IMR-90 (cell line): ENCODE data around the gene CTSC. TPM values are rescaled to one million over a fixed set of nuclear protein-coding genes. Genes with fewer than 3 reads are reported as not detected.
A peak's percentile ranks its signal among the peaks of the same experiment; 100 is the strongest.

ENCODE experiments used
- ATAC-seq: fragments of 200-7000 bp; cut with Tn5 transposase; 2 replicates; pipeline ENCODE4 v1.9.1; 2020; ENCODE audit warnings: low read depth, mild to moderate bottlenecking, moderate library complexity
- BruUV-seq: library from RNA; stranded (reverse); fragments of 400-500 nt; replicated peaks from 2 replicates; lab custom pipeline; 2021; lab: Mats Ljungman, UMichigan
- CTCF ChIA-PET: fragments of 300-600 bp; formaldehyde crosslinking; extraction: SDS; loops from one replicate; lab custom pipeline; 2021; ENCODE audit warnings: antibody characterized with exemption; lab: Yijun Ruan, JAX
- POLR2A ChIA-PET: fragments of 300-600 bp; sonication (Branson Sonifier 250); formaldehyde crosslinking; loops from one replicate; lab custom pipeline; 2022; ENCODE audit warnings: antibody characterized with exemption; ENCODE audit not compliant: unreplicated experiment; lab: Charles Lee
- DNase-seq: peaks from one replicate; pipeline ENCODE4 v3.0.0; 2013
- H2AFZ ChIP-seq: replicated peaks from 2 replicates; pipeline ENCODE3; 2013; ENCODE audit warnings: low read length, mild to moderate bottlenecking; ENCODE audit not compliant: poor library complexity
- H2AK5ac ChIP-seq: 2 replicates; pipeline ENCODE4 v1.6.1; 2013; ENCODE audit warnings: low read depth, low read length, inconsistent platforms
- H2AK9ac ChIP-seq: replicated peaks from 2 replicates; pipeline ENCODE3; 2013; ENCODE audit warnings: mild to moderate bottlenecking, low read depth, low read length, moderate library complexity; ENCODE audit not compliant: poor library complexity
- H2BK120ac ChIP-seq: 2 replicates; pipeline ENCODE4 v1.6.1; 2013; ENCODE audit warnings: low read depth, low read length, inconsistent platforms
- H2BK15ac ChIP-seq: 3 replicates; pipeline ENCODE4 v1.6.1; 2013; ENCODE audit warnings: low read depth, low read length, inconsistent platforms
- H2BK20ac ChIP-seq: 2 replicates; pipeline ENCODE4 v1.6.1; 2013; ENCODE audit warnings: low read depth, mild to moderate bottlenecking, inconsistent platforms, low read length, moderate library complexity
- H2BK5ac ChIP-seq: 2 replicates; pipeline ENCODE4 v1.6.1; 2013; ENCODE audit warnings: mild to moderate bottlenecking, low read depth, low read length, inconsistent platforms; ENCODE audit not compliant: poor library complexity, severe bottlenecking
- H3K14ac ChIP-seq: replicated peaks from 2 replicates; pipeline ENCODE4 v1.6.1; 2013; ENCODE audit warnings: low read depth, low read length, inconsistent platforms
- H3K18ac ChIP-seq: 2 replicates; pipeline ENCODE4 v1.6.1; 2013; ENCODE audit warnings: low read depth, low read length, control low read depth
- H3K23ac ChIP-seq: 2 replicates; pipeline ENCODE4 v1.6.1; 2013; ENCODE audit warnings: low read depth, low read length, inconsistent platforms
- H3K27ac ChIP-seq: 2 replicates; pipeline ENCODE4 v1.5.1; 2013; ENCODE audit warnings: mild to moderate bottlenecking, control low read depth, low read length; ENCODE audit not compliant: insufficient read depth
- H3K27me3 ChIP-seq: 2 replicates; pipeline ENCODE4 v1.6.1; 2013; ENCODE audit warnings: low read length; ENCODE audit not compliant: control insufficient read depth, insufficient read depth
- H3K36me3 ChIP-seq: 2 replicates; pipeline ENCODE4 v1.6.1; 2013; ENCODE audit warnings: low read length, mixed read lengths; ENCODE audit not compliant: control insufficient read depth, insufficient read depth
- H3K4ac ChIP-seq: 2 replicates; pipeline ENCODE4 v1.6.1; 2013; ENCODE audit warnings: low read depth, low read length, inconsistent platforms
- H3K4me1 ChIP-seq: 2 replicates; pipeline ENCODE4 v1.6.1; 2013; ENCODE audit warnings: low read length, mixed read lengths; ENCODE audit not compliant: control insufficient read depth, insufficient read depth
- H3K4me2 ChIP-seq: 2 replicates; pipeline ENCODE4 v1.6.1; 2013; ENCODE audit warnings: low read depth, mild to moderate bottlenecking, control low read depth, low read length, moderate library complexity
- H3K4me3 ChIP-seq: 2 replicates; pipeline ENCODE4 v1.5.1; 2013; ENCODE audit warnings: low read depth, mild to moderate bottlenecking, control low read depth, low read length, moderate library complexity; ENCODE audit not compliant: insufficient read depth
- H3K56ac ChIP-seq: 2 replicates; pipeline ENCODE4 v1.6.1; 2013; ENCODE audit warnings: low read length, inconsistent platforms; ENCODE audit not compliant: insufficient read depth; ENCODE audit errors: extremely low read depth
- H3K79me1 ChIP-seq, 2 experiments: 2 replicates each; pipeline ENCODE4 v1.6.1; 2013; ENCODE audit warnings: low read length in 2 of 2, inconsistent platforms in 1 of 2, low read depth in 1 of 2
- H3K9ac ChIP-seq: 2 replicates; pipeline ENCODE4 v1.6.1; 2013; ENCODE audit warnings: low read depth, low read length, control low read depth
- H3K9me1 ChIP-seq: 2 replicates; pipeline ENCODE4 v1.6.1; 2013; ENCODE audit warnings: low read length, inconsistent platforms; ENCODE audit not compliant: insufficient read depth
- H3K9me3 ChIP-seq: 2 replicates; pipeline ENCODE4 v1.6.1; 2013; ENCODE audit warnings: low read length; ENCODE audit not compliant: control insufficient read depth, insufficient read depth
- H4K20me1 ChIP-seq: 2 replicates; pipeline ENCODE4 v1.6.1; 2013; ENCODE audit warnings: low read length, inconsistent platforms; ENCODE audit not compliant: insufficient read depth
- H4K5ac ChIP-seq: 2 replicates; pipeline ENCODE4 v1.6.1; 2013; ENCODE audit warnings: mild to moderate bottlenecking, low read depth, low read length, control low read depth
- H4K8ac ChIP-seq, 2 experiments: 2 replicates each; pipeline ENCODE4 v1.6.1; 2013; ENCODE audit warnings: low read depth in 2 of 2, low read length in 2 of 2, control low read depth in 1 of 2, inconsistent platforms in 1 of 2
- H4K91ac ChIP-seq: 2 replicates; pipeline ENCODE4 v1.6.1; 2013; ENCODE audit warnings: low read depth, low read length, inconsistent platforms; ENCODE audit not compliant: insufficient read depth
- BHLHE40 ChIP-seq: fragments of 150-350 bp; IDR thresholded peaks from 2 replicates; pipeline ENCODE4 v1.6.1; 2016; ENCODE audit warnings: mild to moderate bottlenecking, low read depth, low read length
- CHD1 ChIP-seq: IDR thresholded peaks from 2 replicates; pipeline ENCODE4 v1.6.1; 2012; ENCODE audit warnings: low read depth, low read length, improper control_type of control experiment
- MAFK ChIP-seq: IDR thresholded peaks from 2 replicates; pipeline ENCODE4 v1.6.1; 2012; ENCODE audit warnings: low read depth, low read length, improper control_type of control experiment
- POLR2A ChIP-seq: IDR thresholded peaks from 2 replicates; pipeline ENCODE4 v1.6.1; 2012; ENCODE audit warnings: mild to moderate bottlenecking, low read depth, low read length
- RAD21 ChIP-seq: IDR thresholded peaks from 2 replicates; pipeline ENCODE4 v1.6.1; 2012; ENCODE audit warnings: low read length, improper control_type of control experiment
- RCOR1 ChIP-seq: IDR thresholded peaks from 2 replicates; pipeline ENCODE4 v1.6.1; 2012; ENCODE audit warnings: mild to moderate bottlenecking, low read length, improper control_type of control experiment; ENCODE audit not compliant: insufficient replicate concordance
- RFX5 ChIP-seq: IDR thresholded peaks from 2 replicates; pipeline ENCODE4 v1.8.0; 2012; ENCODE audit warnings: low read depth, mild to moderate bottlenecking, low read length, moderate library complexity
- SMC3 ChIP-seq: fragments of 150-350 bp; IDR thresholded peaks from 2 replicates; pipeline ENCODE4 v1.6.1; 2016; ENCODE audit warnings: low read depth, mild to moderate bottlenecking, antibody characterized with exemption, low read length, moderate library complexity
- WGBS, 2 experiments: methylation state at CpG; one replicate each; pipeline versions ENCODE4 v1.1.5 to v1.1.7; 2013; ENCODE audit warnings: missing lambda C conversion rate in 2 of 2; ENCODE audit not compliant: insufficient read length in 1 of 2; ENCODE audit errors: extremely low coverage in 2 of 2; 5-methylcytosine and 5-hydroxymethylcytosine counted together
- dilution Hi-C: fragments of 300-500 bp; cut with HindIII; formaldehyde crosslinking; loops from one replicate; pipeline ENCODE4 v1.14.3; 2018; ENCODE audit warnings: low sequenced_read_pairs; ENCODE audit not compliant: unreplicated experiment
- in situ Hi-C: fragments of 300-500 bp; cut with MboI; formaldehyde crosslinking; loops from 3 replicates; pipeline ENCODE4 v1.14.3; 2019; ENCODE audit warnings: low sequenced_read_pairs, inconsistent platforms, mixed read lengths
- intact Hi-C: fragments of 100-400 bp; cut with micrococcal nuclease; formaldehyde crosslinking; loops from 2 replicates; pipeline ENCODE4 v1.10.0; 2022
- polyA plus RNA-seq, 3 experiments: library from polyadenylated mRNA; depleted of rRNA; stranded (reverse); fragments of >200 nt; gene quantifications; 2 replicates each; pipeline ENCODE4 v1.2.3, GENCODE V29; 2012; ENCODE audit warnings: low replicate concordance in 1 of 3
- total RNA-seq: library from RNA; depleted of rRNA; stranded (reverse); fragments of >200 nt; gene quantifications from 2 replicates; pipeline ENCODE4 v1.2.3, GENCODE V29; 2012

Gene CTSC
- total and polyA plus RNA-seq, 2 of the 4 experiments (the other 2 are of a cell fraction), result 208 to 299 TPM

GRCh38 chr11:88383447-88383846, 45.9 kb upstream of the CTSC start:
- dilution Hi-C loops, result no loop called here

More at GRCh38 chr11:88383447-88383846, 45.9 kb upstream of the CTSC start:
- H3K9me3 ChIP-seq, result no peaks in the 10 kb centered on the region
- no peak overlapping the region for H2AK9ac ChIP-seq
- peak overlapping the region; percentile 28 for H2BK120ac ChIP-seq
- in situ Hi-C loops (no loop called here), intact Hi-C loops (no loop called here)
- H3K79me1 ChIP-seq, result no peaks in the 10 kb centered on the region
- peak overlapping the region; percentile 57; the same call in 1 of the 2 replicates for H4K5ac ChIP-seq
- H2BK5ac ChIP-seq, result no peak overlapping the region
- ChIA-PET POLR2A (interaction anchor here (1.2 kb wide), 1 partner anchor 46 kb away, joined by 5 read pairs; the partner anchor contains the start of gene CTSC), CTCF (no interaction called here)
- 0 out of 3 replicates have a peak overlapping the region, but pooled peaks have one; percentile 2 for H2BK15ac ChIP-seq
- H2AK5ac ChIP-seq, result no peak overlapping the region
- H3K9ac ChIP-seq, result no peak overlapping the region; the same call in 1 of the 2 replicates
- no peak for ATAC-seq
- H3K4me3 ChIP-seq, result no peak overlapping the region
- peaks cover 11% of the 10 kb centered on the region for H3K4me1 ChIP-seq
- DNase-seq, result no peak
- no peaks in the 10 kb centered on the region for H4K20me1 ChIP-seq
- peaks cover 7% of the 10 kb centered on the region; the same call in 1 of the 2 replicates for H3K9me1 ChIP-seq
- H3K56ac ChIP-seq, result no peak overlapping the region
- no peak overlapping the region for H3K27ac ChIP-seq
- H2AFZ ChIP-seq, result no peak overlapping the region
- H3K36me3 ChIP-seq, result no peaks in the 10 kb centered on the region
- H3K18ac ChIP-seq, result peak overlapping the region; percentile 57; the same call in 1 of the 2 replicates
- no peak overlapping the region for H3K23ac ChIP-seq
- no peak overlapping the region; the same call in 1 of the 2 replicates for H3K14ac ChIP-seq
- H3K4ac ChIP-seq, result peak overlapping the region; percentile 8; the same call in 1 of the 2 replicates
- no peak for TF ChIP-seq MAFK
- no peak for TF ChIP-seq RCOR1
- TF ChIP-seq RAD21, result no peak
- TF ChIP-seq POLR2A, result no peak
- no peak for TF ChIP-seq RFX5
- TF ChIP-seq SMC3, result no peak
- no peak for TF ChIP-seq BHLHE40
- TF ChIP-seq CHD1, result no peak
- no peak overlapping the region for H4K8ac ChIP-seq
- no TSS peak for BruUV-seq
- 0 out of 2 replicates have a peak overlapping the region, but pooled peaks have one; percentile 0 for H4K91ac ChIP-seq
- no peaks in the 10 kb centered on the region for H3K27me3 ChIP-seq
- no peak overlapping the region for H3K4me2 ChIP-seq
- H2BK20ac ChIP-seq, result 0 out of 2 replicates have a peak overlapping the region, but pooled peaks have one; percentile 13
- no CpG with 5 or more reads among the region's 3 CpGs for WGBS, 2 experiments
